A673 (cell line): ENCODE data around the gene IL12RB1. TPM values are rescaled to one million over a fixed set of nuclear protein-coding genes. Genes with fewer than 3 reads are reported as not detected.

Experiments
- BruUV-seq: library from RNA; stranded (reverse); fragments of 400-500 nt; replicated peaks from 2 replicates; lab custom pipeline; 2021; lab: Mats Ljungman, UMichigan
- CTCF ChIA-PET: fragments of 300-600 bp; sonication (Branson Sonifier 250); formaldehyde crosslinking; loops from one replicate; lab custom pipeline; 2022; ENCODE audit warnings: antibody characterized with exemption; lab: Charles Lee
- POLR2A ChIA-PET: fragments of 300-600 bp; sonication (Branson Sonifier 250); formaldehyde crosslinking; loops from one replicate; lab custom pipeline; 2022; ENCODE audit warnings: antibody characterized with exemption; ENCODE audit not compliant: low non-redundant PET; lab: Charles Lee
- DNase-seq: peaks from one replicate; pipeline ENCODE4 v3.0.0-alpha.2; 2015; ENCODE audit warnings: low spot score
- H3K27ac ChIP-seq: fragments of 200-600 bp; sonication (generic); 2 replicates; pipeline ENCODE4 v1.5.1; 2016; ENCODE audit warnings: mixed run types, low read depth, mild to moderate bottlenecking, mixed read lengths, antibody characterized with exemption, low read length; ENCODE audit not compliant: poor library complexity, severe bottlenecking
- H3K27me3 ChIP-seq: fragments of 200-600 bp; sonication (generic); replicated peaks from 2 replicates; pipeline ENCODE4 v1.6.1; 2017; ENCODE audit warnings: mixed run types, low read depth, mild to moderate bottlenecking, mixed read lengths, antibody characterized with exemption, low read length; ENCODE audit not compliant: insufficient read depth, poor library complexity
- H3K36me3 ChIP-seq: fragments of 200-600 bp; sonication (generic); 2 replicates; pipeline ENCODE4 v1.6.1; 2016; ENCODE audit warnings: mixed run types, mild to moderate bottlenecking, mixed read lengths, antibody characterized with exemption, low read length; ENCODE audit not compliant: insufficient read depth, poor library complexity, severe bottlenecking
- H3K4me1 ChIP-seq: fragments of 200-600 bp; sonication (generic); 2 replicates; pipeline ENCODE4 v1.6.1; 2017; ENCODE audit warnings: mixed run types, mild to moderate bottlenecking, mixed read lengths, antibody characterized with exemption, low read length; ENCODE audit not compliant: insufficient read depth, poor library complexity, severe bottlenecking
- H3K4me3 ChIP-seq: fragments of 200-600 bp; sonication (generic); 2 replicates; pipeline ENCODE4 v1.5.1; 2016; ENCODE audit warnings: low read depth, mixed run types, mild to moderate bottlenecking, mixed read lengths, low read length; ENCODE audit not compliant: poor library complexity, severe bottlenecking
- H3K9me3 ChIP-seq: fragments of 200-600 bp; sonication (generic); 2 replicates; pipeline ENCODE4 v1.6.1; 2016; ENCODE audit warnings: mixed run types, low read depth, mild to moderate bottlenecking, mixed read lengths, antibody characterized with exemption, low read length; ENCODE audit not compliant: poor library complexity, severe bottlenecking
- CTCF ChIP-seq: fragments of 300-800, 200-600 bp; sonication (generic); conservative IDR thresholded peaks from 2 replicates; pipeline ENCODE4 v1.5.1; 2017; ENCODE audit warnings: low read depth, mild to moderate bottlenecking, antibody characterized with exemption, low read length, moderate library complexity, mixed read lengths
- EZH2 ChIP-seq: fragments of 200-600 bp; sonication (generic); IDR thresholded peaks from 2 replicates; pipeline ENCODE4 v1.6.1; 2017; ENCODE audit warnings: borderline replicate concordance, low read depth, mild to moderate bottlenecking, mixed read lengths, antibody characterized with exemption, low read length; ENCODE audit not compliant: poor library complexity, severe bottlenecking
- intact Hi-C: fragments of 100-400 bp; cut with micrococcal nuclease; formaldehyde crosslinking; loops from one replicate; pipeline ENCODE4 v1.10.0; 2022; ENCODE audit not compliant: unreplicated experiment
- total RNA-seq: library from RNA; stranded (reverse); gene quantifications from 2 replicates; pipeline ENCODE4 v1.2.3, GENCODE V29; 2021

Gene IL12RB1
- total RNA-seq, 1 experiment from 2014 or later: not detected

DNA sequence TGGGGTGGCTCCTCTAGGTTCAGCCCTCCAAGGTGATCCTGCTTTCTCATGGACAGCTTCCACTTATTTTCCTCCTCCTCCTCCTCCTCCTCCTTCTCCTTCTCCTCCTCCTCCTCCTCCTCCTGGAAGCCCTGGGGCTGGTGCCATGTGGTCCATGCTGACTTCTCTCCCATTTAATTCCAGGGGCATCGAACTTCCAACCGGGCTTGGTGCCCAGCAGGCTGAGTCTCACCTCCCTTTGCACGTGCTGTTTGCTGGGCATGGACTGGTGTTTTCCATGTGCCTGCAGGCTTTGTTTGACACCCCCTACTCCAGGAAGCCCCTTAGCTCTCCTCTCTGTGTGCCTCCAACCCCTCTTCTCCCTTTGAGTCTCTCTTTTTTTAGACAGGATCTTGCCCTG lies 14.5 kb upstream of the IL12RB1 start:
- Histone ChIP-seq H3K27me3 (peaks cover 6% of the 10 kb centered on the region), H3K27ac (no peak overlapping the region), H3K4me1 (peaks cover 20% of the 10 kb centered on the region), H3K36me3 (no peaks in the 10 kb centered on the region), H3K4me3 (no peak overlapping the region), H3K9me3 (no peaks in the 10 kb centered on the region)
- DNase-seq: no peak
- no TSS peak for BruUV-seq
- CTCF ChIA-PET: interaction anchor here (0.7 kb wide), 1 partner anchor 360 kb away, joined by 5 read pairs; no protein-coding TSS in a partner anchor
- intact Hi-C loops: no loop called here
- TF ChIP-seq CTCF: no peak
- no peak for TF ChIP-seq EZH2
- POLR2A ChIA-PET: no interaction called here

DNA sequence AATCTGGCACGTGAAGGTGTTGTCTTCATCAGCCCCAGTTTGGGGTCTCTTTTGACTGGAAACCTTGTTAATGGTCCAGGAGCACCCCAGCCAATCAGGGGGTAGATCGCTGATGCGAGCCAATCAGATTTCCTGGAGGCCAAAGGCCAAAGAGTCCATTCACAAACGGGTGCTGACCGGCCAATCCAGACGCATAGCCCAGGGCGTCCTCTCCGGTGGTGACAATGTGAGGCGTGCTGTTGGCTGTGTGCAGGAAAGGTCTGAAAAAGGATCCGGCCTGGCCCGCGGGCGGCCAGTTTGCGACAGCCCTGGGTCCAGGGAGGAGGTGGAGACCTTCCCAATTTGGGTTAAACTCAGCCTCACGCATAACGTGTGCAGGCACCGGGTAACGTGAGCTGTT lies 14.0 kb upstream of the IL12RB1 start:
- CTCF ChIA-PET: no interaction called here
- no peak overlapping the region for H3K4me3 ChIP-seq
- no peak overlapping the region for H3K27ac ChIP-seq
- no peaks in the 10 kb centered on the region for H3K9me3 ChIP-seq
- no peaks in the 10 kb centered on the region for H3K36me3 ChIP-seq
- POLR2A ChIA-PET: no interaction called here
- H3K27me3 ChIP-seq: peaks cover 6% of the 10 kb centered on the region
- intact Hi-C loops: no loop called here
- no TSS peak for BruUV-seq
- H3K4me1 ChIP-seq: peaks cover 20% of the 10 kb centered on the region
- DNase-seq: no peak
- TF ChIP-seq CTCF (no peak), EZH2 (no peak)

DNA sequence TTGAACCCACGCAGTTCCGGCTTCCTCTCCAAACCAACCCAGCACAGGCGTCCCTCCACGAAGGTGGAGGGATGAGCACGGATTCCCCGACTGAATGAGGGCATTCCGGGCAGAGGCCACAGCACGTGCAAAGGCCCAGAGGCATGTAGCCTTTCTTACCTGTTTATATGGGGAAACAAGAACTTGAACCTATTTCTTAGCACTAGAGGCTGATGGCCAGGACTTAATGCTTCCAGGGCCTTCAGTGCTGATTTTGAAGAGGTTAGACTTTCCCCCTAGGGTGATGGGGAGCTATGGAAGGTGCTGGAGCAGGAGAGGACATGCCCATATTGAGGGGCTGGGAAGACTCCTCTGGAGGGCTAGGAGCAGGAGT lies 12.9 kb upstream of the IL12RB1 start:
- intact Hi-C loops: no loop called here
- no peaks in the 10 kb centered on the region for H3K36me3 ChIP-seq
- POLR2A ChIA-PET: no interaction called here
- H3K27me3 ChIP-seq: peaks cover 6% of the 10 kb centered on the region
- no peak overlapping the region for H3K4me3 ChIP-seq
- DNase-seq: no peak
- CTCF ChIA-PET: no interaction called here
- peaks cover 20% of the 10 kb centered on the region for H3K4me1 ChIP-seq
- no TSS peak for BruUV-seq
- no peaks in the 10 kb centered on the region for H3K9me3 ChIP-seq
- no peak for TF ChIP-seq CTCF
- TF ChIP-seq EZH2: no peak
- H3K27ac ChIP-seq: no peak overlapping the region
